Esophagus muscularis mucosa (tissue), 4 donors: Measurements from ENCODE around the gene FRAS1. TPM values are rescaled to one million over a fixed set of nuclear protein-coding genes. Genes with fewer than 3 reads are reported as not detected.

Experiments
- DNase-seq: peaks from one replicate; pipeline ENCODE4 v3.0.0-alpha.2; 2017; ENCODE audit errors: extremely low spot score
- H3K27ac ChIP-seq, 4 donors: fragments of 200-600 bp; sonication (generic); replicated peaks in 1 of 4; 1 replicate in 3 of 4; 2 replicates in 1 of 4; pipeline ENCODE4 v1.5.1; 2016 to 2019; ENCODE audit warnings: mild to moderate bottlenecking in 1 of 4
- H3K27me3 ChIP-seq, 4 donors: fragments of 200-600 bp; sonication (generic); one replicate each; pipeline versions ENCODE4 v1.5.1 to v1.6.0; 2016 to 2019
- H3K36me3 ChIP-seq, 4 donors: fragments of 200-600 bp; sonication (generic); one replicate each; pipeline ENCODE4 v1.5.1; 2016 to 2019
- H3K4me1 ChIP-seq, 4 donors: fragments of 200-600 bp; sonication (generic); one replicate each; pipeline ENCODE4 v1.5.1; 2016 to 2019
- H3K4me3 ChIP-seq, 4 donors: fragments of 200-600 bp; sonication (generic); 1 replicate in 2 of 4; 2 replicates in 2 of 4; pipeline ENCODE4 v1.5.1; 2016 to 2019; ENCODE audit warnings: mild to moderate bottlenecking in 4 of 4, moderate library complexity in 1 of 4
- H3K9me3 ChIP-seq, 4 donors: fragments of 200-600 bp; sonication (generic); 1 replicate in 3 of 4; 2 replicates in 1 of 4; pipeline ENCODE4 v1.5.1; 2016 to 2019
- CTCF ChIP-seq, 3 experiments: fragments of 200-600 bp in 2 of 3; fragments of 450-650 bp in 1 of 3; sonication (generic) in 2 of 3; IDR thresholded peaks; one replicate each; pipeline ENCODE4 v1.5.1; 2017 to 2019; ENCODE audit warnings: antibody characterized with exemption in 3 of 3, mild to moderate bottlenecking in 2 of 3, moderate library complexity in 1 of 3
- EP300 ChIP-seq: sonication (generic); formaldehyde crosslinking; IDR thresholded peaks from one replicate; pipeline ENCODE4 v1.6.1; 2017; ENCODE audit warnings: antibody characterized with exemption
- POLR2A ChIP-seq: fragments of 450-650 bp; IDR thresholded peaks from one replicate; pipeline ENCODE4 v1.6.1; 2017; ENCODE audit warnings: antibody characterized with exemption, moderate library complexity, mild to moderate bottlenecking, low read depth
- POLR2AphosphoS5 ChIP-seq, 2 donors: sonication (generic); formaldehyde crosslinking; IDR thresholded peaks; one replicate each; pipeline ENCODE4 v1.6.1; 2017; ENCODE audit warnings: antibody characterized with exemption in 2 of 2
- WGBS: methylation state at CpG from one replicate; pipeline ENCODE4 v1.1.5; 2018; 5-methylcytosine and 5-hydroxymethylcytosine counted together
- intact Hi-C: fragments of 100-400 bp; cut with DNase I; formaldehyde crosslinking; loops from one replicate; pipeline ENCODE4 v1.15.1; 2023
- total RNA-seq, 4 donors: library from RNA; depleted of rRNA; stranded (reverse); fragments of >200 nt; gene quantifications; one replicate each; pipeline versions ENCODE4 v1.1.0 to v1.2.1, GENCODE V29; 2016

FRAS1 gene
- total RNA-seq, 4 donors from 2014 or later = 5.3 to 8.7 (median 5.7) TPM

DNA sequence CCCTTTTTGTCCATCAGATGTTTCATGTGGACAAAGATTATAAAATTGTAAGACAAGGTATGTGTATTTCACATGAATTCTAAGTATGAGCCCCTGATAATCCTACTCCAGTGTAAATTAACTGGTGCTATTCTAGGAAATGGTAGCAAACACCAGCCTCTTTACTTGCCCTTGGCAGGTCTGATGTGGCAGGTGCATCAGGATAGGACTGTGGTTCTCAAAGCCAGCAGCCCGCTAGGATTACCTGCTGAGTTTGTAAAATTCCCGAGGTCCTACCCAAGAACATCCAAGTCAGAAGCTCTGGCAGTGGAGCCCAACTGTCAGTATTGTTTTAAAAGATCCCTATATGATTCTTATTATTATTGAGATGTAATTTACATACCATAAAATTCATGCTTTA lies 320.4 kb downstream of the FRAS1 start:
- H3K36me3 ChIP-seq = peaks cover 0 to 10% (median 2%) of the 10 kb centered on the region in 4 donors
- no peak for DNase-seq
- no peak overlapping the region for H3K27ac ChIP-seq
- no peaks in the 10 kb centered on the region for H3K9me3 ChIP-seq
- H3K4me1 ChIP-seq = no peaks in the 10 kb centered on the region
- H3K27me3 ChIP-seq = no peaks in the 10 kb centered on the region
- TF ChIP-seq POLR2AphosphoS5 (IDR thresholded peaks at IDR 0.05) (no peak), POLR2A (no peak), EP300 (no peak), CTCF (IDR thresholded peaks at IDR 0.05) (no peak)
- intact Hi-C loops = no loop called here
- WGBS = 96% methylated on average over 2 of the region's 2 CpGs
- no peak overlapping the region for H3K4me3 ChIP-seq

DNA sequence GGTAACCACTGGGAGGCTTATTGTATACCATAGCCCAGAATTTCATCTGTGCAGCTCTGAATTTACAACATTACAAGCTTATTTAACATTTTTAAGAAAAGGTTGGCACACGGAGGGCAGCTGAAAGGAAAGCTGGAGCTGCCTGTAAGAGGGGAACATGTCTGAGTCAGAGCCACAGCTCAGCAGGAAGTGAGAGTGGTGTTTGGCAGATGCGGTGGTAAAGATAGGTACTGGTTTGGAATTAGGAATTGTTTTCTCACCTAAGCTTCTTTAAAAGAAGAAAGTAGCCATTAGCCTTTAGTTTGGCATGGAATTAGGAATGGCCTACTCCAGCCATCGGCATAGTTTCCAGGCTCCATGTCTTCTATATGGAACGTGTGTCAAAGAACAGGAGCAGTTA lies 321.9 kb downstream of the FRAS1 start:
- TF ChIP-seq POLR2A = no peak
- TF ChIP-seq POLR2AphosphoS5 (IDR thresholded peaks at IDR 0.05) = no peak
- no peak for TF ChIP-seq EP300
- TF ChIP-seq CTCF (IDR thresholded peaks at IDR 0.05) = no peak
- Histone ChIP-seq H3K4me1 (no peaks in the 10 kb centered on the region), H3K4me3 (no peak overlapping the region), H3K27ac (no peak overlapping the region), H3K36me3 (peaks cover 0 to 7% (median 2%) of the 10 kb centered on the region in 4 donors), H3K9me3 (no peaks in the 10 kb centered on the region), H3K27me3 (no peaks in the 10 kb centered on the region)
- intact Hi-C loops = no loop called here
- WGBS = 84% methylated on average over 4 of the region's 4 CpGs
- DNase-seq = no peak

DNA sequence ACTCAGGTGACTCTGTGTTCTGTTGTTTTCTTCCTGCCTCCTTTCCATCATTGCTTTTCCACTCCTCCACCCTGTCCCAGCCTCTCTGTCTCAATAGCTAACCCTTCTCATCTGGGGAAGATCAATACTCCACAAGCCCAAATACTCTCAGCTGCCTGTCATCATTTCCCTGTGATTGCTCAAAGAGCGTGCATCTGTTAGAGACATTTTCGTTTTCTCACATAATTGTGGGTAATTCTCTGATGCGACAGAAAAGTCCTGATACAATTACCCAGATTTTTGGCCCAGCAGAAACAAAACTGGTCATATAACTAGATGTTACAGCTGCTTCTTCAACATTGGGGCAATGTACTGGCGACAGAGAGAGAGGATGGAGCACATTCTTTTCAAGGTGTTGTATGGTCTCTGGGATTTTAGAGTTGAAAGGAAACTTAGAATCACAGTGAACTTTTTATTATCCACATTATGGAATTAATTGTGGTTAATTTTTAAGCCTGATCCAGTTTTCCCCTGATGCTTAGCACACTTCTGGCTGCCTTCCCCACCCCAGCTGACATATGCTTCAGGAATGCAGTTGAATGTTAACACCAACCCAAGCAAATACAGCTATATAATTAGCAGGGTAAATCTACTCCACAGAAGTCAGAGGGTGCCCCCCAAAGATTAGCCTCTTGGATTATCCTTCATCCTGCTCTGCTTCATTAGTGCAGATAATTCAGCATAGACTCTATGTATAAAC lies 323.0 kb downstream of the FRAS1 start:
- TF ChIP-seq CTCF (IDR thresholded peaks at IDR 0.05) (no peak), POLR2A (no peak), EP300 (no peak), POLR2AphosphoS5 (IDR thresholded peaks at IDR 0.05) (no peak)
- peaks cover 0 to 4% (median 0%) of the 10 kb centered on the region in 4 donors for H3K36me3 ChIP-seq
- intact Hi-C loops = no loop called here
- H3K4me3 ChIP-seq = no peak overlapping the region
- no peak overlapping the region for H3K27ac ChIP-seq
- DNase-seq = no peak
- no peaks in the 10 kb centered on the region for H3K9me3 ChIP-seq
- WGBS = 89% methylated on average over 4 of the region's 4 CpGs
- H3K27me3 ChIP-seq = no peaks in the 10 kb centered on the region
- no peaks in the 10 kb centered on the region for H3K4me1 ChIP-seq

DNA sequence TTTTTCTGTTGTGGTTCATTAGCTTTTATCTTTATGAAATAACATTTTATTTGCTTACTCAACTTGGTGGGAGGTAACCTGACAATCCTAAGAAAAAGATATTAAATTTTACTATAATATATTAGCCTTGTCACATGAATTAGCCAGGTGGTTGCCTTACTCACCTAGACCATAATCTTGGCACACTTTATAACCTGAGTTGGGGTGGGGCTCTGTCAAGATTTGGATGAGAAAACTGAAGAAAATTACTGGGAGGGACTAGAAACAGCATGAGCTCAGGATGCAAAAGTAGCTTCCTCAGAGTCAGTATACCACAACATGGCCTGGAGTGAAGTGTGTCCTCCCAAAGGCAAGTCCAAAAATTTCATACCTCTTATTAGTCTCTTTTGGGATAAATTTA lies 329.6 kb downstream of the FRAS1 start:
- no peak for DNase-seq
- intact Hi-C loops = no loop called here
- H3K27ac ChIP-seq = no peak overlapping the region
- no peak for TF ChIP-seq CTCF (IDR thresholded peaks at IDR 0.05)
- no peak for TF ChIP-seq EP300
- TF ChIP-seq POLR2A = no peak
- no peak for TF ChIP-seq POLR2AphosphoS5 (IDR thresholded peaks at IDR 0.05)
- no peak overlapping the region for H3K4me3 ChIP-seq
- no peaks in the 10 kb centered on the region for H3K27me3 ChIP-seq
- peaks cover 0 to 2% (median 0%) of the 10 kb centered on the region in 4 donors for H3K36me3 ChIP-seq
- H3K9me3 ChIP-seq = no peaks in the 10 kb centered on the region
- no peaks in the 10 kb centered on the region for H3K4me1 ChIP-seq

DNA sequence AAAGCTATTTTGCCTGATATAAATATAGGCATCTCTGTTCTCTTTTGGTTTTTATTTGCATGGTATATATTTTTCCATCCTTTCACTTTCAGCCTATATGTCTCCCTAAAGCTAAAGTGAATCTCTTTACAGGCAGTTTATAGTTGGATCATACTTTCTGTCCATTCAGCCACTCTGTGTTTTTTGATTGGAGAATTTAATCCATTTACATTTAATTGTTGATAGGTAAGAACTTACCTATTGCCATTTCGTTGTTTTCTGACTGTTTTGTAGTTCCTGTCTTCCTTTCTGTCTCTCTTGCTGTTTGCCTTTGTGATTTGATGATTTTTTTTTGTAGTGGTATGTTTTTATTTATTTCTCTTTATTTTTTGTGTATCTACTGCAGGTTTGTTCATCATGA lies 338.5 kb downstream of the FRAS1 start:
- intact Hi-C loops = no loop called here

More for the DNA sequence above, 338.5 kb downstream of the FRAS1 start:
- Histone ChIP-seq H3K9me3 (peaks cover 0 to 17% (median 10%) of the 10 kb centered on the region in 4 donors), H3K27me3 (no peaks in the 10 kb centered on the region), H3K27ac (no peak overlapping the region), H3K4me3 (no peak overlapping the region), H3K36me3 (no peaks in the 10 kb centered on the region), H3K4me1 (no peaks in the 10 kb centered on the region)
- WGBS = 81% methylated on average over 1 of the region's 1 CpG
- TF ChIP-seq CTCF (IDR thresholded peaks at IDR 0.05) (no peak), POLR2AphosphoS5 (IDR thresholded peaks at IDR 0.05) (no peak), EP300 (no peak), POLR2A (no peak)
- DNase-seq = no peak
